CD4-positive, alpha-beta T cell (primary cell): ENCODE results near the gene MYCBP2. TPM values are rescaled to one million over a fixed set of nuclear protein-coding genes. Genes with fewer than 3 reads are reported as not detected.
"Not testable (repeated sequence)": the region's sequence is repeated elsewhere in the genome, so short reads cannot be mapped to it uniquely, and the experiment has no call there.

Experiments
- ATAC-seq: fragments of 200-7000 bp; cut with Tn5 transposase; one replicate; pipeline ENCODE4 v1.10.0; 2022; ENCODE audit warnings: mild to moderate bottlenecking; ENCODE audit not compliant: poor library complexity
- CTCF ChIA-PET: fragments of 350-600 bp; sonication (Branson Sonifier 250); formaldehyde crosslinking; loops from one replicate; lab custom pipeline; 2021; ENCODE audit warnings: antibody characterized with exemption, inconsistent platforms; lab: Charles Lee
- POLR2A ChIA-PET: fragments of 350-600 bp; sonication (Branson Sonifier 250); formaldehyde crosslinking; loops from one replicate; lab custom pipeline; 2021; ENCODE audit warnings: antibody characterized with exemption, inconsistent platforms; lab: Charles Lee
- DNase-seq, 14 experiments: peaks; one replicate each; pipeline ENCODE4 v3.0.0-alpha.2; 2013 to 2020; ENCODE audit warnings: mixed read lengths in 2 of 14
- H3K27ac ChIP-seq, 2 donors: one replicate each; pipeline versions ENCODE4 v1.5.1 to v1.7.0; 2013; ENCODE audit warnings: low read length in 2 of 2, low read depth in 1 of 2, mild to moderate bottlenecking in 1 of 2
- H3K27me3 ChIP-seq, 2 experiments: 1 replicate in 1 of 2; 2 replicates in 1 of 2; pipeline versions ENCODE4 v1.6.1 to v1.7.0; 2013; ENCODE audit warnings: low read length in 2 of 2, control low read depth in 1 of 2, mild to moderate bottlenecking in 1 of 2, moderate library complexity in 1 of 2; ENCODE audit not compliant: insufficient read depth in 2 of 2, control insufficient read depth in 1 of 2
- H3K36me3 ChIP-seq: one replicate; pipeline ENCODE4 v1.6.1; 2013; ENCODE audit warnings: low read length, control low read depth; ENCODE audit not compliant: insufficient read depth
- H3K4me1 ChIP-seq: one replicate; pipeline ENCODE4 v1.6.1; 2013; ENCODE audit warnings: low read length, control low read depth; ENCODE audit not compliant: insufficient read depth
- H3K4me3 ChIP-seq: one replicate; pipeline ENCODE4 v1.5.1; 2013; ENCODE audit warnings: mild to moderate bottlenecking, low read length, moderate library complexity
- H3K9me3 ChIP-seq, 2 experiments: 1 replicate in 1 of 2; 2 replicates in 1 of 2; pipeline versions ENCODE4 v1.6.1 to v1.7.0; 2013; ENCODE audit warnings: low read length in 2 of 2, mild to moderate bottlenecking in 2 of 2, control low read depth in 1 of 2, moderate library complexity in 1 of 2; ENCODE audit not compliant: control insufficient read depth in 1 of 2, insufficient read depth in 1 of 2
- H3K27ac Mint-ChIP-seq: one replicate; pipeline ENCODE4 v1.8.0; 2020; ENCODE audit warnings: mixed read lengths
- H3K27me3 Mint-ChIP-seq: one replicate; pipeline ENCODE4 v1.8.0; 2021; ENCODE audit warnings: mixed read lengths
- H3K36me3 Mint-ChIP-seq: one replicate; pipeline ENCODE4 v1.8.0; 2021; ENCODE audit warnings: low read depth, mixed read lengths
- H3K4me1 Mint-ChIP-seq: one replicate; pipeline ENCODE4 v1.8.0; 2021; ENCODE audit warnings: low read depth, mixed read lengths
- H3K4me3 Mint-ChIP-seq: one replicate; pipeline ENCODE4 v1.8.0; 2020; ENCODE audit warnings: mild to moderate bottlenecking, mixed read lengths
- H3K9me3 Mint-ChIP-seq: one replicate; pipeline ENCODE4 v1.8.0; 2020; ENCODE audit warnings: mixed read lengths
- intact Hi-C, 2 experiments: fragments of 100-400 bp; cut with DNase I in 1 of 2; cut with micrococcal nuclease in 1 of 2; formaldehyde crosslinking; loops; one replicate each; pipeline versions ENCODE4 v1.15.1 to v1.9.0; 2023 to 2025; cut with DNase I, micrococcal nuclease
- total RNA-seq, 174 experiments: library from RNA in 2 of 174; stranded (reverse) in 2 of 174; gene quantifications; one replicate each; pipeline ENCODE4 v1.2.3 and lab custom pipeline; 2021 to 2026
- TF ChIP-seq, protein P1 (sequence below): fragments of 200-600 bp; IDR thresholded peaks from one replicate; pipeline ENCODE4 v1.8.0; 2022; ENCODE audit warnings: antibody characterized with exemption, mild to moderate bottlenecking

MYCBP2 gene
- total RNA-seq, 2 experiments from 2014 or later = 116 to 119 TPM

GRCh38 chr13:77318741-77319140, 8.2 kb downstream of the MYCBP2 start:
- CTCF ChIA-PET = interaction anchor here (0.8 kb wide), 1 partner anchor 12 kb away, joined by 4 read pairs; no protein-coding TSS in a partner anchor
- Histone ChIP-seq H3K27me3 (no peaks in the 10 kb centered on the region), H3K4me1 (peaks cover 55% of the 10 kb centered on the region), H3K36me3 (peaks cover 3% of the 10 kb centered on the region), H3K4me3 (no peak overlapping the region), H3K9me3 (no peaks in the 10 kb centered on the region), H3K27ac (no peak overlapping the region)
- H3K9me3 Mint-ChIP-seq = no peaks in the 10 kb centered on the region
- peaks cover 92% of the 10 kb centered on the region for H3K4me1 Mint-ChIP-seq
- no peaks in the 10 kb centered on the region for H3K27me3 Mint-ChIP-seq
- peak overlapping the region; percentile 71 for H3K27ac Mint-ChIP-seq
- POLR2A ChIA-PET = no interaction called here
- peak overlapping the region; percentile 42 for H3K4me3 Mint-ChIP-seq
- intact Hi-C loops = loop anchor here in 1 of 2 experiments (5.0 kb wide), 1 partner anchor 36 kb away; no protein-coding TSS in a partner anchor
- ATAC-seq (peak; percentile 30), DNase-seq (no peak)
- peaks cover 4% of the 10 kb centered on the region for H3K36me3 Mint-ChIP-seq
- TF ChIP-seq, protein P1, sequence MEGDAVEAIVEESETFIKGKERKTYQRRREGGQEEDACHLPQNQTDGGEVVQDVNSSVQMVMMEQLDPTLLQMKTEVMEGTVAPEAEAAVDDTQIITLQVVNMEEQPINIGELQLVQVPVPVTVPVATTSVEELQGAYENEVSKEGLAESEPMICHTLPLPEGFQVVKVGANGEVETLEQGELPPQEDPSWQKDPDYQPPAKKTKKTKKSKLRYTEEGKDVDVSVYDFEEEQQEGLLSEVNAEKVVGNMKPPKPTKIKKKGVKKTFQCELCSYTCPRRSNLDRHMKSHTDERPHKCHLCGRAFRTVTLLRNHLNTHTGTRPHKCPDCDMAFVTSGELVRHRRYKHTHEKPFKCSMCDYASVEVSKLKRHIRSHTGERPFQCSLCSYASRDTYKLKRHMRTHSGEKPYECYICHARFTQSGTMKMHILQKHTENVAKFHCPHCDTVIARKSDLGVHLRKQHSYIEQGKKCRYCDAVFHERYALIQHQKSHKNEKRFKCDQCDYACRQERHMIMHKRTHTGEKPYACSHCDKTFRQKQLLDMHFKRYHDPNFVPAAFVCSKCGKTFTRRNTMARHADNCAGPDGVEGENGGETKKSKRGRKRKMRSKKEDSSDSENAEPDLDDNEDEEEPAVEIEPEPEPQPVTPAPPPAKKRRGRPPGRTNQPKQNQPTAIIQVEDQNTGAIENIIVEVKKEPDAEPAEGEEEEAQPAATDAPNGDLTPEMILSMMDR = no peak

GRCh38 chr13:77316430-77316829, 10.5 kb downstream of the MYCBP2 start:
- no peak overlapping the region for H3K4me3 ChIP-seq
- no peak overlapping the region for H3K27ac ChIP-seq
- TF ChIP-seq, protein P1 = no peak
- peaks cover 89% of the 10 kb centered on the region for H3K4me1 Mint-ChIP-seq
- ChIA-PET CTCF (interaction anchor here (1.2 kb wide), 1 partner anchor 20 kb away, joined by 3 read pairs; no protein-coding TSS in a partner anchor), POLR2A (interaction anchor here (1.6 kb wide), 1 partner anchor 9 kb away, joined by 4 read pairs; no protein-coding TSS in a partner anchor)
- peaks cover 3% of the 10 kb centered on the region for H3K36me3 ChIP-seq
- H3K4me1 ChIP-seq = peaks cover 43% of the 10 kb centered on the region
- peak overlapping the region; percentile 42 for H3K27ac Mint-ChIP-seq
- ATAC-seq (no peak), DNase-seq (no peak)
- H3K9me3 ChIP-seq = no peaks in the 10 kb centered on the region
- intact Hi-C loops = loop anchor here in 1 of 2 experiments (5.0 kb wide), 1 partner anchor 34 kb away; no protein-coding TSS in a partner anchor
- peaks cover 4% of the 10 kb centered on the region for H3K36me3 Mint-ChIP-seq
- no peaks in the 10 kb centered on the region for H3K9me3 Mint-ChIP-seq
- no peaks in the 10 kb centered on the region for H3K27me3 Mint-ChIP-seq
- H3K4me3 Mint-ChIP-seq = peak overlapping the region; percentile 46
- no peaks in the 10 kb centered on the region for H3K27me3 ChIP-seq

GRCh38 chr13:77315509-77315908, 11.4 kb downstream of the MYCBP2 start:
- H3K27ac ChIP-seq, H3K4me3 Mint-ChIP-seq, H3K9me3 ChIP-seq, H3K36me3 ChIP-seq, H3K36me3 Mint-ChIP-seq, DNase-seq, H3K4me3 ChIP-seq, H3K27me3 Mint-ChIP-seq, ATAC-seq, H3K27me3 ChIP-seq, H3K9me3 Mint-ChIP-seq: not testable (repeated sequence)
- ChIA-PET CTCF (interaction anchor here (1.2 kb wide), 1 partner anchor 20 kb away, joined by 3 read pairs; no protein-coding TSS in a partner anchor), POLR2A (interaction anchor here (1.5 kb wide), 1 partner anchor 10 kb away, joined by 5 read pairs; no protein-coding TSS in a partner anchor)
- peaks cover 89% of the 10 kb centered on the region for H3K4me1 Mint-ChIP-seq
- H3K27ac Mint-ChIP-seq = peak overlapping the region; percentile 42
- peaks cover 44% of the 10 kb centered on the region for H3K4me1 ChIP-seq
- intact Hi-C loops = loop anchor here (2.0 to 5.0 kb wide), 2 partner anchors 15 to 33 kb away; no protein-coding TSS in a partner anchor
